HEK293T (cell line): ENCODE measurements around the gene SKAP2.

Experiments
- ELF4 ChIP-seq: fragments of 450-650 bp; IDR thresholded peaks from 2 replicates; pipeline ENCODE4 v1.6.1; 2017; ENCODE audit warnings: antibody characterized with exemption
- FOXA1 ChIP-seq: fragments of 450-650 bp; IDR thresholded peaks from 2 replicates; pipeline ENCODE4 v1.6.1; 2016; ENCODE audit warnings: mild to moderate bottlenecking
- L3MBTL2 ChIP-seq: fragments of 450-650 bp; conservative IDR thresholded peaks from 2 replicates; pipeline ENCODE4 v1.6.1; 2016; ENCODE audit warnings: mild to moderate bottlenecking
- SUZ12 ChIP-seq: fragments of 450-650 bp; IDR thresholded peaks from 2 replicates; pipeline ENCODE4 v1.6.1; 2016; ENCODE audit warnings: mild to moderate bottlenecking

DNA sequence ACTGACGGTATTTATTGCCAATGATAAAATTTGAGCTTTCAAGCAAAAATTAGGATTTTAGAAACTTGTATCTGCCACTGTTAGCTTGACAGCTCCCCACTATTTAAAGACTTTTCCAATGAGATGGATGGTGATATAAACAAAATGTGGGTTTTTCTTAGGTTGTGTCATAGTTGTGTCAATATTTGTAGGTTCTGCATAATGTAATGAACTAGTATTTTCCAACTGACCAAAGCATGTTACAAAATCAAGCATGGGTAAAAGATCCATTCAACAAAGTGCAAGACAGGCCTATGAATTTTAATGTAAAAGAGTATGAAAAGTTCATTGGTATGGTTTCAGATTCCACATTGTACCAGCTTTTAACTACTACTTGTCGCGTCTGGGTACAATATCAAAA lies 165.6 kb downstream of the SKAP2 start:
- no peak for TF ChIP-seq SUZ12
- TF ChIP-seq FOXA1 = no peak
- TF ChIP-seq ELF4 = no peak
- TF ChIP-seq L3MBTL2 = no peak
